CD14-positive monocyte (primary cell): ENCODE data around the gene CACNB2. TPM values are rescaled to one million over a fixed set of nuclear protein-coding genes. Genes with fewer than 3 reads are reported as not detected.

Source experiments
- DNase-seq, 3 donors: peaks; one replicate each; pipeline ENCODE4 v3.0.0-alpha.2; 2011 to 2022
- H2AFZ ChIP-seq: 2 replicates; pipeline ENCODE4 v1.6.0; 2012; ENCODE audit warnings: mild to moderate bottlenecking, low read depth, low read length, inconsistent platforms; ENCODE audit not compliant: insufficient read depth, poor library complexity, severe bottlenecking
- H3K27ac ChIP-seq, 2 donors: 1 replicate in 1 of 2; 2 replicates in 1 of 2; pipeline ENCODE4 v1.5.1; 2012 to 2013; ENCODE audit warnings: low read length in 2 of 2, control low read depth in 1 of 2, inconsistent platforms in 1 of 2, low read depth in 1 of 2, mild to moderate bottlenecking in 1 of 2
- H3K27me3 ChIP-seq, 2 donors: one replicate each; pipeline versions ENCODE4 v1.6.0 to v1.6.1; 2011 to 2013; ENCODE audit warnings: low read length in 2 of 2; ENCODE audit not compliant: control insufficient read depth in 2 of 2, insufficient read depth in 2 of 2
- H3K36me3 ChIP-seq, 2 donors: replicated peaks in 1 of 2; 1 replicate in 1 of 2; 2 replicates in 1 of 2; pipeline versions ENCODE4 v1.5.1 to v1.6.1; 2012 to 2013; ENCODE audit warnings: low read length in 2 of 2, control low read depth in 1 of 2, inconsistent platforms in 1 of 2, mild to moderate bottlenecking in 1 of 2; ENCODE audit not compliant: insufficient read depth in 2 of 2, control insufficient read depth in 1 of 2
- H3K4me1 ChIP-seq, 2 donors: 1 replicate in 1 of 2; 2 replicates in 1 of 2; pipeline versions ENCODE4 v1.5.1 to v1.6.1; 2012 to 2013; ENCODE audit warnings: low read length in 2 of 2, control low read depth in 1 of 2, inconsistent platforms in 1 of 2, mild to moderate bottlenecking in 1 of 2, moderate library complexity in 1 of 2; ENCODE audit not compliant: insufficient read depth in 2 of 2, control insufficient read depth in 1 of 2
- H3K4me2 ChIP-seq: replicated peaks from 2 replicates; pipeline ENCODE3; 2012; ENCODE audit warnings: low read length, moderate library complexity, mild to moderate bottlenecking; ENCODE audit not compliant: poor library complexity, severe bottlenecking; ENCODE audit errors: extremely low read depth
- H3K4me3 ChIP-seq, 3 experiments: fragments of 200-600 bp in 1 of 3; sonication (generic) in 1 of 3; replicated peaks in 1 of 3; 1 replicate in 2 of 3; 2 replicates in 1 of 3; pipeline ENCODE4 v1.5.1; 2011 to 2013; ENCODE audit warnings: low read length in 3 of 3, mild to moderate bottlenecking in 3 of 3, control low read depth in 2 of 3, low read depth in 2 of 3, inconsistent platforms in 1 of 3, moderate library complexity in 1 of 3
- H3K79me2 ChIP-seq: 2 replicates; pipeline ENCODE4 v1.6.0; 2012; ENCODE audit warnings: mild to moderate bottlenecking, control low read depth, inconsistent platforms, low read length, moderate library complexity; ENCODE audit not compliant: insufficient read depth
- H3K9ac ChIP-seq: 2 replicates; pipeline ENCODE4 v1.6.0; 2017; ENCODE audit warnings: low read length, mild to moderate bottlenecking; ENCODE audit not compliant: insufficient read depth, poor library complexity, severe bottlenecking
- H3K9me3 ChIP-seq, 2 donors: replicated peaks in 1 of 2; 1 replicate in 1 of 2; 2 replicates in 1 of 2; pipeline versions ENCODE4 v1.5.1 to v1.6.1; 2012 to 2013; ENCODE audit warnings: low read length in 2 of 2, control low read depth in 1 of 2; ENCODE audit not compliant: control insufficient read depth in 1 of 2, insufficient read depth in 1 of 2
- H4K20me1 ChIP-seq: 2 replicates; pipeline ENCODE4 v1.6.0; 2012; ENCODE audit warnings: mild to moderate bottlenecking, low read length, control low read depth, moderate library complexity; ENCODE audit not compliant: insufficient read depth
- H3K27ac Mint-ChIP-seq, 7 donors: one replicate each; pipeline ENCODE4 v1.8.0; 2020; ENCODE audit warnings: mild to moderate bottlenecking in 7 of 7, mixed read lengths in 7 of 7, moderate library complexity in 6 of 7, inconsistent platforms in 2 of 7
- H3K27me3 Mint-ChIP-seq, 3 donors: one replicate each; pipeline ENCODE4 v1.8.0; 2021 to 2022; ENCODE audit warnings: low read depth in 3 of 3, mild to moderate bottlenecking in 3 of 3, mixed read lengths in 3 of 3, moderate library complexity in 3 of 3, inconsistent platforms in 1 of 3
- H3K36me3 Mint-ChIP-seq, 2 donors: one replicate each; pipeline ENCODE4 v1.8.0; 2020; ENCODE audit warnings: mixed read lengths in 2 of 2, inconsistent platforms in 1 of 2, mild to moderate bottlenecking in 1 of 2
- H3K4me1 Mint-ChIP-seq: one replicate; pipeline ENCODE4 v1.8.0; 2020; ENCODE audit warnings: mild to moderate bottlenecking, mixed read lengths
- H3K4me3 Mint-ChIP-seq, 2 donors: one replicate each; pipeline ENCODE4 v1.8.0; 2020; ENCODE audit warnings: mild to moderate bottlenecking in 2 of 2, mixed read lengths in 2 of 2, moderate library complexity in 1 of 2
- H3K9me3 Mint-ChIP-seq, 7 donors: one replicate each; pipeline ENCODE4 v1.8.0; 2020 to 2022; ENCODE audit warnings: mixed read lengths in 7 of 7, mild to moderate bottlenecking in 6 of 7, moderate library complexity in 6 of 7, inconsistent platforms in 2 of 7
- WGBS: methylation state at CpG from one replicate; pipeline ENCODE4 v1.1.5; 2013; ENCODE audit warnings: missing lambda C conversion rate; ENCODE audit not compliant: insufficient coverage; 5-methylcytosine and 5-hydroxymethylcytosine counted together
- intact Hi-C, 2 donors: fragments of 100-400 bp; cut with micrococcal nuclease; formaldehyde crosslinking; loops; one replicate each; pipeline versions ENCODE4 v1.15.0 to v1.15.1; 2023
- polyA plus RNA-seq, 3 donors: library from polyadenylated mRNA; depleted of rRNA in 1 of 3; unstranded in 2 of 3; stranded (reverse) in 1 of 3; fragments of 300-500 nt in 2 of 3; fragments of >200 nt in 1 of 3; fragmentation: Illumina TruSeq in 2 of 3; gene quantifications; 1 replicate in 2 of 3; 2 replicates in 1 of 3; pipeline ENCODE4 v1.2.3, GENCODE V29; 2012 to 2021
- TF ChIP-seq, protein P1 (sequence below): fragments of 200-600 bp; IDR thresholded peaks from one replicate; pipeline ENCODE4 v1.8.0; 2022; ENCODE audit warnings: antibody characterized with exemption, mild to moderate bottlenecking

Gene CACNB2
- polyA plus RNA-seq, 3 donors: 0.05 TPM; not detected in 2

GRCh38 chr10:18313140-18313530, 172.9 kb downstream of the CACNB2 start:
- H3K27ac ChIP-seq: no peak overlapping the region
- H3K9ac ChIP-seq: no peak overlapping the region
- Mint-ChIP-seq H3K4me3 (no peak overlapping the region), H3K27ac (peak overlapping the region in 1 of 7 donors; percentile 20), H3K36me3 (no peaks in the 10 kb centered on the region), H3K27me3 (peaks cover 0 to 3% (median 2%) of the 10 kb centered on the region in 3 donors), H3K9me3 (no peaks in the 10 kb centered on the region), H3K4me1 (peaks cover 3% of the 10 kb centered on the region)
- H3K27me3 ChIP-seq: peaks cover 0 to 3% of the 10 kb centered on the region in 2 donors
- no peaks in the 10 kb centered on the region for H3K79me2 ChIP-seq
- no peaks in the 10 kb centered on the region for H3K4me1 ChIP-seq
- intact Hi-C loops: no loop called here
- no peak overlapping the region for H3K4me2 ChIP-seq
- no peak overlapping the region for H3K4me3 ChIP-seq
- no peaks in the 10 kb centered on the region for H3K9me3 ChIP-seq
- H2AFZ ChIP-seq: no peak overlapping the region
- no peaks in the 10 kb centered on the region for H3K36me3 ChIP-seq
- TF ChIP-seq, protein P1, sequence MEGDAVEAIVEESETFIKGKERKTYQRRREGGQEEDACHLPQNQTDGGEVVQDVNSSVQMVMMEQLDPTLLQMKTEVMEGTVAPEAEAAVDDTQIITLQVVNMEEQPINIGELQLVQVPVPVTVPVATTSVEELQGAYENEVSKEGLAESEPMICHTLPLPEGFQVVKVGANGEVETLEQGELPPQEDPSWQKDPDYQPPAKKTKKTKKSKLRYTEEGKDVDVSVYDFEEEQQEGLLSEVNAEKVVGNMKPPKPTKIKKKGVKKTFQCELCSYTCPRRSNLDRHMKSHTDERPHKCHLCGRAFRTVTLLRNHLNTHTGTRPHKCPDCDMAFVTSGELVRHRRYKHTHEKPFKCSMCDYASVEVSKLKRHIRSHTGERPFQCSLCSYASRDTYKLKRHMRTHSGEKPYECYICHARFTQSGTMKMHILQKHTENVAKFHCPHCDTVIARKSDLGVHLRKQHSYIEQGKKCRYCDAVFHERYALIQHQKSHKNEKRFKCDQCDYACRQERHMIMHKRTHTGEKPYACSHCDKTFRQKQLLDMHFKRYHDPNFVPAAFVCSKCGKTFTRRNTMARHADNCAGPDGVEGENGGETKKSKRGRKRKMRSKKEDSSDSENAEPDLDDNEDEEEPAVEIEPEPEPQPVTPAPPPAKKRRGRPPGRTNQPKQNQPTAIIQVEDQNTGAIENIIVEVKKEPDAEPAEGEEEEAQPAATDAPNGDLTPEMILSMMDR: no peak
- no peak for DNase-seq
- 84% methylated on average over 4 of the region's 10 CpGs for WGBS
- no peaks in the 10 kb centered on the region for H4K20me1 ChIP-seq

GRCh38 chr10:18313626-18314025, 173.4 kb downstream of the CACNB2 start:
- Histone ChIP-seq H3K36me3 (no peaks in the 10 kb centered on the region), H4K20me1 (no peaks in the 10 kb centered on the region), H3K4me1 (no peaks in the 10 kb centered on the region), H3K27me3 (peaks cover 0 to 3% of the 10 kb centered on the region in 2 donors), H3K4me2 (no peak overlapping the region), H3K9ac (no peak overlapping the region), H2AFZ (no peak overlapping the region), H3K79me2 (no peaks in the 10 kb centered on the region), H3K4me3 (no peak overlapping the region), H3K27ac (no peak overlapping the region), H3K9me3 (no peaks in the 10 kb centered on the region)
- Mint-ChIP-seq H3K27ac (no peak overlapping the region), H3K36me3 (no peaks in the 10 kb centered on the region), H3K4me3 (no peak overlapping the region), H3K4me1 (peaks cover 3% of the 10 kb centered on the region), H3K27me3 (peaks cover 0 to 3% (median 2%) of the 10 kb centered on the region in 3 donors), H3K9me3 (no peaks in the 10 kb centered on the region)
- intact Hi-C loops: no loop called here
- WGBS: no CpG with 5 or more reads among the region's 6 CpGs
- no peak for DNase-seq
- TF ChIP-seq, protein P1: no peak
